K562 (cell line): Measurements from ENCODE around the gene ENTREP3. TPM values are rescaled to one million over a fixed set of nuclear protein-coding genes. Genes with fewer than 3 reads are reported as not detected.

Source experiments
- CBFA2T3 ChIP-seq: fragments of 450-650 bp; IDR thresholded peaks from 2 replicates; pipeline ENCODE4 v1.6.1; 2017
- CHD1 ChIP-seq: fragments of 200-600 bp; sonication (generic); IDR thresholded peaks from one replicate; pipeline ENCODE4 v1.6.1; 2012; ENCODE audit warnings: mild to moderate bottlenecking, moderate library complexity, low read length, inconsistent platforms
- HMG20B ChIP-seq: fragments of 250-450 bp; sonication (Bioruptor Pico); IDR thresholded peaks from 2 replicates; pipeline ENCODE4 v1.5.0; 2021; ENCODE audit warnings: mild to moderate bottlenecking
- NR3C1 ChIP-seq: sonication (generic); formaldehyde crosslinking; IDR thresholded peaks from 2 replicates; pipeline ENCODE4 v1.8.1; 2022; ENCODE audit warnings: missing genetic modification reagents
- POLR2H ChIP-seq: IDR thresholded peaks from 2 replicates; pipeline ENCODE4 v1.6.1; 2016; ENCODE audit warnings: missing genetic modification characterization, low read depth, mild to moderate bottlenecking, control low read depth, missing compliant biosample characterization, moderate library complexity
- RHOXF2B ChIP-seq: fragments of 250-450 bp; sonication (Bioruptor Pico); conservative IDR thresholded peaks from 2 replicates; pipeline ENCODE4 v1.5.1; 2021
- SAP30 ChIP-seq: fragments of 200-600 bp; sonication (generic); IDR thresholded peaks from 2 replicates; pipeline ENCODE4 v1.6.1; 2012; ENCODE audit warnings: borderline replicate concordance, low read depth, mild to moderate bottlenecking, moderate library complexity, low read length, control low read depth, inconsistent platforms; ENCODE audit not compliant: insufficient read depth, poor library complexity, severe bottlenecking
- SIN3A ChIP-seq, 2 experiments: fragments of 150-350 bp in 1 of 2; IDR thresholded peaks; 2 replicates each; pipeline ENCODE4 v1.6.1; 2011 to 2016; ENCODE audit warnings: borderline replicate concordance in 2 of 2, low read depth in 2 of 2, low read length in 2 of 2, mild to moderate bottlenecking in 2 of 2, moderate library complexity in 2 of 2; ENCODE audit not compliant: control insufficient read depth in 1 of 2
- TCF7 ChIP-seq: sonication (generic); IDR thresholded peaks from 2 replicates; pipeline ENCODE4 v1.6.1; 2016; ENCODE audit warnings: antibody characterized with exemption, borderline replicate concordance
- YY1 ChIP-seq, 3 experiments: IDR thresholded peaks; 2 replicates each; pipeline ENCODE4 v1.6.1; 2011; ENCODE audit warnings: low read length in 2 of 3, mild to moderate bottlenecking in 2 of 3, moderate library complexity in 2 of 3, borderline replicate concordance in 1 of 3, control low read depth in 1 of 3, low read depth in 1 of 3; ENCODE audit not compliant: insufficient read depth in 3 of 3, insufficient replicate concordance in 2 of 3, control insufficient read depth in 1 of 3, insufficient read length in 1 of 3; ENCODE audit errors: extremely low read depth in 1 of 3
- ZBTB33 ChIP-seq: sonication (generic); formaldehyde crosslinking; IDR thresholded peaks from 2 replicates; pipeline ENCODE4 v1.8.1; 2023; ENCODE audit warnings: mild to moderate bottlenecking, missing genetic modification reagents
- ZHX1 ChIP-seq: fragments of 150-350 bp; conservative IDR thresholded peaks from 2 replicates; pipeline ENCODE4 v1.6.1; 2014; ENCODE audit warnings: low read length
- ZKSCAN3 ChIP-seq: fragments of 250-450 bp; sonication (Bioruptor Pico); IDR thresholded peaks from 2 replicates; pipeline ENCODE4 v1.4.0; 2020
- ZNF41 ChIP-seq: fragments of 250-450 bp; sonication (Bioruptor Pico); conservative IDR thresholded peaks from 2 replicates; pipeline ENCODE4 v1.4.0; 2020; ENCODE audit warnings: mild to moderate bottlenecking
- polyA plus RNA-seq, 8 experiments: library from polyadenylated mRNA; depleted of rRNA in 4 of 8; stranded (reverse) in 5 of 8; unstranded in 3 of 8; fragments of >200 nt; fragmentation: Nextera tagmentation in 2 of 8; fragmentation: Illumina TruSeq in 1 of 8; extraction: Ambion mirVana in 2 of 8; extraction: Trizol in 1 of 8; gene quantifications; 2 replicates each; pipeline versions ENCODE4 v1.2.1 to v1.2.3, GENCODE V29; 2011 to 2014; ENCODE audit warnings: inconsistent platforms in 1 of 8, missing spikeins in 1 of 8
- total RNA-seq, 7 experiments: library from RNA; depleted of rRNA in 6 of 7; stranded (reverse); fragments of >200 nt in 6 of 7; fragmentation: Illumina TruSeq in 2 of 7; extraction: Trizol in 2 of 7; gene quantifications; 2 replicates each; pipeline versions ENCODE4 v1.2.1 to v1.2.3, GENCODE V29; 2011 to 2021; ENCODE audit warnings: low replicate concordance in 1 of 7
- TF ChIP-seq, protein P1 (sequence below): fragments of 450-650 bp; formaldehyde crosslinking; IDR thresholded peaks from 2 replicates; pipeline ENCODE4 v1.4.0; 2020; ENCODE audit warnings: mild to moderate bottlenecking, moderate library complexity
- TF ChIP-seq, protein P2 (sequence below): IDR thresholded peaks from 3 replicates; pipeline ENCODE4 v1.6.1; 2011; ENCODE audit warnings: borderline replicate concordance, mild to moderate bottlenecking, moderate library complexity; ENCODE audit not compliant: insufficient read length; ENCODE audit errors: extremely low read depth

The ENTREP3 gene
- total and polyA plus RNA-seq, 9 of the 15 experiments (the other 6 are each of a cell fraction or from before 2014, with no cell fraction given): 1.9 to 41.8 (median 5.9) TPM

- TF ChIP-seq, protein P1, sequence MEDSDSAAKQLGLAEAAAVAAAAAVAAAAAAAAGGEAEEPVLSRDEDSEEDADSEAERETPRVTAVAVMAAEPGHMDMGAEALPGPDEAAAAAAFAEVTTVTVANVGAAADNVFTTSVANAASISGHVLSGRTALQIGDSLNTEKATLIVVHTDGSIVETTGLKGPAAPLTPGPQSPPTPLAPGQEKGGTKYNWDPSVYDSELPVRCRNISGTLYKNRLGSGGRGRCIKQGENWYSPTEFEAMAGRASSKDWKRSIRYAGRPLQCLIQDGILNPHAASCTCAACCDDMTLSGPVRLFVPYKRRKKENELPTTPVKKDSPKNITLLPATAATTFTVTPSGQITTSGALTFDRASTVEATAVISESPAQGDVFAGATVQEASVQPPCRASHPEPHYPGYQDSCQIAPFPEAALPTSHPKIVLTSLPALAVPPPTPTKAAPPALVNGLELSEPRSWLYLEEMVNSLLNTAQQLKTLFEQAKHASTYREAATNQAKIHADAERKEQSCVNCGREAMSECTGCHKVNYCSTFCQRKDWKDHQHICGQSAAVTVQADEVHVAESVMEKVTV (CRISPR knock-in tag): peak; percentile 64
- TF ChIP-seq CBFA2T3: no peak
- peak; percentile 71 to 95; a peak in 2 of 4 replicates for TF ChIP-seq SIN3A (IDR thresholded peaks at IDR 0.05; ENCODE audit: borderline replicate concordance in 2 of 2, control insufficient read depth in 1 of 2, low read depth in 2 of 2, low read length in 2 of 2)
- TF ChIP-seq ZBTB33 (CRISPR knock-in tag): peak; percentile 34; the same call in 1 of the 2 replicates
- TF ChIP-seq, protein P2, sequence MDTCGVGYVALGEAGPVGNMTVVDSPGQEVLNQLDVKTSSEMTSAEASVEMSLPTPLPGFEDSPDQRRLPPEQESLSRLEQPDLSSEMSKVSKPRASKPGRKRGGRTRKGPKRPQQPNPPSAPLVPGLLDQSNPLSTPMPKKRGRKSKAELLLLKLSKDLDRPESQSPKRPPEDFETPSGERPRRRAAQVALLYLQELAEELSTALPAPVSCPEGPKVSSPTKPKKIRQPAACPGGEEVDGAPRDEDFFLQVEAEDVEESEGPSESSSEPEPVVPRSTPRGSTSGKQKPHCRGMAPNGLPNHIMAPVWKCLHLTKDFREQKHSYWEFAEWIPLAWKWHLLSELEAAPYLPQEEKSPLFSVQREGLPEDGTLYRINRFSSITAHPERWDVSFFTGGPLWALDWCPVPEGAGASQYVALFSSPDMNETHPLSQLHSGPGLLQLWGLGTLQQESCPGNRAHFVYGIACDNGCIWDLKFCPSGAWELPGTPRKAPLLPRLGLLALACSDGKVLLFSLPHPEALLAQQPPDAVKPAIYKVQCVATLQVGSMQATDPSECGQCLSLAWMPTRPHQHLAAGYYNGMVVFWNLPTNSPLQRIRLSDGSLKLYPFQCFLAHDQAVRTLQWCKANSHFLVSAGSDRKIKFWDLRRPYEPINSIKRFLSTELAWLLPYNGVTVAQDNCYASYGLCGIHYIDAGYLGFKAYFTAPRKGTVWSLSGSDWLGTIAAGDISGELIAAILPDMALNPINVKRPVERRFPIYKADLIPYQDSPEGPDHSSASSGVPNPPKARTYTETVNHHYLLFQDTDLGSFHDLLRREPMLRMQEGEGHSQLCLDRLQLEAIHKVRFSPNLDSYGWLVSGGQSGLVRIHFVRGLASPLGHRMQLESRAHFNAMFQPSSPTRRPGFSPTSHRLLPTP: no peak
- peak; percentile 65 for TF ChIP-seq CHD1
- no peak for TF ChIP-seq ZHX1
- TF ChIP-seq TCF7: no peak; the same call in 1 of the 2 replicates
- peak in 1 of 3 experiments; percentile 40 for TF ChIP-seq YY1 (IDR thresholded peaks at IDR 0.05; ENCODE audit: borderline replicate concordance in 1 of 3, control insufficient read depth in 1 of 3, extremely low read depth in 1 of 3, insufficient read depth in 3 of 3, insufficient read length in 1 of 3, insufficient replicate concordance in 2 of 3, low read depth in 1 of 3, low read length in 2 of 3)
- TF ChIP-seq ZNF41 (CRISPR knock-in tag): no peak
- TF ChIP-seq HMG20B (CRISPR knock-in tag): no peak
- TF ChIP-seq ZKSCAN3 (CRISPR knock-in tag): no peak
- TF ChIP-seq SAP30: peak; percentile 87
- TF ChIP-seq POLR2H (tag): no peak
- no peak for TF ChIP-seq NR3C1
- no peak for TF ChIP-seq RHOXF2B (CRISPR knock-in tag)
Measured at GRCh38 chr1:155277070-155277901, 22.0 kb upstream of the ENTREP3 start, which contains the start of gene HCN3 (continued).
